ENCODE measurements around the gene GPX5.

The GPX5 gene

DNA sequence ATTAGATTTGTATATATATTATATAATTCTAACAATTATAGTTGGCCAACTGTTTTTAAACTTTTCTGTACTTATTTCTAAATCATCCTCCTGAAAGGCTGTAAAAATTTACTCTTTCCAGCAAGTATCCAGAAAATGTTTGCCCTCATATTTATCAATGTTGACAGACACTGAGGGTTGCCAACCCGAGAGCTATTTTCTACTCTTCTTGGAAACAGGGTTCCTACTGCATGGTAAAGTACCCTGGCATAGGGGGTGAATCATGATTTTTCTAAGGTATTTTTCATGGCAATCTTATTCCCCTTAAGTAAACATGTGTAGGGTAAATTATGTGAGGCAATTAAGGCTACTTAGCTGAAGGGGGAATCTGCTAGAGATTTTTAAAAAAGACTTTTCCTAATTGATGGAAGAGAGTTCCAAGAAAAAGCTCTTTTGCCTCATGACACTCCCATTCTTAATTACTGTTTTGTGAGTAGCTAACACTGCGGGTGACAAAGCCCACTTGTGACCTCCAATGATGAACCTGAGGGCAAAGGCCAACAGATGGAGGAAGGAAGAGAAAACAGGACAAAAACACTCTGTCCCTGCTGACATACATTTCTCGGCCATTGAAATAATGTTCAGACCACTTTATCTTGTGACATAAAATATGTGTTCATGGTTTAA, 37.9 kb downstream of the GPX5 start:
- no peak for DNase-seq

DNA sequence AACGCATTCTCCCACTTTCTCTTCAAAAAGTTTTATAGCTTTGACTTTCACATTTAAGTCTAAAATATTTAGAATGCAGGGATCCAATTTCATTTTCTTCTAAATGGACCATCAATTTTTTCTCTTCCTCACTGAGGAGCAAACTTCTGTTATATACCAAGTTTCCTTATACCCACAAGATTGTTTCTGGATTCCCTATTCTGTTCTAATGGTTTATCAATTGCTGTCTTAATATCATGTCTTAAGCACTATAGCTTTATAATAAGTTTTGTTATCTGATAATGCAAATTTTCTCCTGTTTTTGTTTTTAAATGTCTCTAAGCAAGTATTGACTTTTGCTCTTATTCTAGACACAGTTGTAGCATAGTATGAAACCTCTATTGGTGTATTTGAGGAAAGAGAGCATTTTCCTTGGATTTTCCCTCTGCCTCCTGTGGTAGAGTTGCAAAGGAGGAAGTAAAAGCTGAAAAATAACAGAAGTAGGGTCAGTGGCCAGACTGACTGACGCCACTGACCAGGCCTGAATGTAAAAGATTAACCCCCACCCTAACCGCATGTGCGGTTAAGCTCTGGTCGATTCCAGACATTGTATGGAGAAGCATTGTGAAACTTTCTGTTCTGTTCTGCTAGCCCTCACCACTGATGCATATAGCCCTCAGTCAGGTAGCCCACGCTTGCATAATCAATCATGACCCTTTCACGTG, 40.3 kb downstream of the GPX5 start:
- DNase-seq = no peak

DNA sequence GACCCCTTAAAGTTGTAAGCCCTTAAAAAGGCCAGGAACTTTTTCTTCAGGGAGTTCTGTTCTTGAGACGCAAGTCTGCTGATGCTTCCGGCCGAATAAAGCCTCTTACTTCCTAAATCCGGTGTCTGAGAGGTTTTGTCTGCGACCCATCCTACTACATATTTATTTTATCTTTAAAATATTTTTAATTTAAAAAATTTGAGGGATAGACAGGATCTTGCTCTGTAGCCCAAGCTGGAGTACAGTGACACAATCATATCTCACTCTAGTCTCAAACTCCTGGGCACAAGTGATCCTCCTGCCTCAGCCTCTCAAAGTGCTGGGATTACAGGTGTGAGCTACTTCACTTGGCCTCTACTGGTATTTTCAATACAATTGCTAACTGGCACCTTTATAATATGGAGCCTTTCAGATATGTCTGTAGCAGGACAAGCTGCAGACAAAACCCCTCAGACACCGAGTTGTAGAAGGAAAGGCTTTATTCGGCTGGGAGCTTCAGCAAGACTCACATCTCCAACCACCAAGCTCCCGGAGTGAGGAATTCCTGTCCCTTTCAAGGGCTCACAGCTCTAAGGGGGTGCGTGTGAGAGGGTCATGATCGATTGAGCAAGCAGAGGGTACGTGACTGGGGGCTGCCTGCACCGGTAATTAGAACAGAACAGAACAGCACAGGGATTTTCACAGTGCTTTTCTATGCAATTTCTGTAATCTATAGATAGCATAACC, 41.0 kb downstream of the GPX5 start:
- no peak for DNase-seq

DNA sequence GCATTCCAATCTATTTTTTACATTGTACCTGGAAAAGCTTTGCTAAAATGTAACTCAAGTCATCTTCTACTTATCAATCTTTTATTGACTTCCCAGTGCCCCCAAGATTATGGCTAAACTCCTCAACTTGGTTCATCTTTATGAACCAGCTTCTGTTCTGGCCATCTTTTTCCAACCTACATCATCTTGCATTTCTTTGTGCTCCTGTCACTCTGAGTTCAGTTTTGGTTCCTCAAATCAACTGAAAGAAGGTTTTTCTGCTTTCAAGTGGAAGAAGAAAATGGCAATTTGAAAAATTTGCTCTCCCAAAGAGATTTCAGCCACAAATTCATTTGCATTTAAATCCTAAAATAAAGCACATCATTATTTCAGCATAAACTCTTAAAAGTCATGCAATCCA, 41.8 kb downstream of the GPX5 start:
- no peak for DNase-seq

DNA sequence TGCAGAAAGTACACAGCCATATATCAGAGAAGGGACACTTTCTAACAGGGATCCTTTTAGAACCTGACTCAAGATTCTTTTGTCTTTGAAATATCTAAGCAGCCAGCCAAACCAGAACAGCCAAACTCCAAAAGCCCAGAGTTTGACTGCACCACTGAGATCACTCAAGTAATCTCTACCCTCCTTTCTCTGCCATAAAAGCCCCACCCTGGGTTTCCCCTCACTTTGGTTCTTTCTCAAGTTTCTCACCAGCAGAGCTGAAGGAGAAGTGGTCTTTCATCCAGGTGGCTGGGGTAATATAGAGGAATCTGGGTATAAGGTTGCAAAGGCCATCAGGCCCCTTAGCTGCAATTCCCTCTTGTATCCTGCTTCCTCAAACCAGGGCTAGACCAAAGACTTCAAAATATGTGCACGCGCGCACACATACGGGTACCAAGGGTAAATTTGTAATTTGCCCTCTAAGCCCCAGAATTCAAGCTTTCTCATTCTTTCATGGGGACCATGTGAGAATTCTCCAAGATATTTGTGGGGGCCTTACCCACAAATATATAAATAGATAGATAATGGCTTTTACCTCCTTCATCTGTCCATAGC, 42.9 kb downstream of the GPX5 start:
- no peak for DNase-seq

DNA sequence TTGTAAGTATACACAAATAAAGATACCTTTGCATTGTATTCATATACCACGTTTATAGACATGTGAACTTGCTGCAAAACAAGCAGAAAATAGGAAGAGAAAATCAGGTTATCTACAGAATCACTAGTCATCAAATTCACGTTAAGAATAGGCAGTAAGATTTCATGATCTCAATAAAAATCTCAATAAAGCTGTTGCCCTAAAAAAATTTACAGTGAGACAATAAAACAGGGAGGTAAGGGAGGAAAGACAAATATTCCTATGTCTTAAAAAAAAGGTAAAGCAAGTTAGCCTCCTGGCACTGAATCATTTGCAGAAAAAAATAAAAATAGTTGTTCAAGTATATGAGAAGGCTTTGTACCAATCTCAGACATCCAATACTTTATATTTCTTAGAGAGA, 44.1 kb downstream of the GPX5 start:
- no peak for DNase-seq

DNA sequence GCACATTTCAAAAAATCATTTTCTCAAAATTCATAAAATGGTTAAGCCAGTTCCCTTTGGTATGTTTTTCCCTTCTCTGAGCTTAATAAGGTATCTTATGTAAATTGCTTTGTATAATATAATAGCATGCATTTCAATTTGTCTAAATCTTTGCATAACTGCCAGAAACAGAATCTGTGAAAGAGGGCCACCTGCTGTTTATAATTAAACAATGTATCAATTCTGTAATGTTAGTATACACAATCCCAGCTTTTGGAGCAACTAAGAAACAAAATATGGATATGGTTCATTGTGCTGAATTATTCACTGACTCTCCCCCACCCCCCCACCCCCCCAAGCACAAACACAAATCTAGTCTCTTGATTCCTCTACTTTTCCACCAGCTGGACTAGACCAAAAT, 54.8 kb downstream of the GPX5 start:
- no peak for DNase-seq

DNA sequence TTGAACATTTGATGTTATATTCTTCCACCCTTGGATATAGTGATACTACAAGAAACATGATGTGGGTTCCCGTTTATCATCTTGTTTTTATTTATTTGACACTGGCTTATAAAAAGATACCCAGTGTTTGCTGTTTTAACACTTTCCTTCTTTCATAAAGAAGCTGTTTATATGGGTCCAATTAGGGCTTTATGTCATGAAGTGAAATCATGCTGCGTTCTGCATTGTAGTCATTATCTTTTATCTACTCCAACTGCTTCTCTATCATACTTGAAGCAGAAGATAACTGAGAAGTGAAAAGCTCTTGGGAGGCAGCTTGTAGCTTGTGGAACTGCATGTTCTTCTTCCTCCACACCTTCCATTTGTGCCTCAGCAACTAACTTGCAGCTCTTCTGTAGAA, 57.8 kb downstream of the GPX5 start:
- no peak for DNase-seq

Measured in cerebellar nuclear complex (tissue), 1 donor.